ENCODE measurements around the gene FCGR3A. TPM values are rescaled to one million over a fixed set of nuclear protein-coding genes. Genes with fewer than 3 reads are reported as not detected.
"Not testable (repeated sequence)": the region's sequence is repeated elsewhere in the genome, so short reads cannot be mapped to it uniquely, and the experiment has no call there.

Gene FCGR3A
- total and polyA plus RNA-seq, 2 of the 4 experiments (the other 2 are of a cell fraction) = not detected

- H2BK5ac ChIP-seq (ENCODE audit: low read depth, low read length, poor library complexity, severe bottlenecking); H3K27me3 ChIP-seq (ENCODE audit: control insufficient read depth, insufficient read depth, low read length); H2AFZ ChIP-seq (replicated peaks; ENCODE audit: low read length, poor library complexity); H3K4me3 ChIP-seq (ENCODE audit: insufficient read depth, low read depth, low read length); H3K36me3 ChIP-seq (ENCODE audit: control insufficient read depth, insufficient read depth, low read length); H2BK120ac ChIP-seq (ENCODE audit: low read depth, low read length); H2AK9ac ChIP-seq (replicated peaks; ENCODE audit: low read depth, low read length, poor library complexity); H3K56ac ChIP-seq (ENCODE audit: extremely low read depth, insufficient read depth, low read length); BruUV-seq (replicated peaks); in situ Hi-C loops (cut with MboI; ENCODE audit: low sequenced_read_pairs); intact Hi-C loops (cut with micrococcal nuclease); H3K4me1 ChIP-seq (ENCODE audit: control insufficient read depth, insufficient read depth, low read length); H3K9ac ChIP-seq (ENCODE audit: low read depth, low read length); DNase-seq; H4K91ac ChIP-seq (ENCODE audit: insufficient read depth, low read depth, low read length); H4K5ac ChIP-seq (ENCODE audit: low read depth, low read length); ATAC-seq (ENCODE audit: low read depth); H2BK15ac ChIP-seq (ENCODE audit: low read depth, low read length); H4K8ac ChIP-seq (ENCODE audit: low read depth in 2 of 2, low read length in 2 of 2); H3K4ac ChIP-seq (ENCODE audit: low read depth, low read length); H2BK20ac ChIP-seq (ENCODE audit: low read depth, low read length); H3K23ac ChIP-seq (ENCODE audit: low read depth, low read length); H3K79me1 ChIP-seq (ENCODE audit: low read depth in 1 of 2, low read length in 2 of 2); H3K27ac ChIP-seq (ENCODE audit: insufficient read depth, low read length); H4K20me1 ChIP-seq (ENCODE audit: insufficient read depth, low read length); CTCF ChIA-PET; H3K18ac ChIP-seq (ENCODE audit: low read depth, low read length); H3K9me3 ChIP-seq (ENCODE audit: control insufficient read depth, insufficient read depth, low read length); POLR2A ChIA-PET (ENCODE audit: unreplicated experiment); H3K4me2 ChIP-seq (ENCODE audit: low read depth, low read length); H3K14ac ChIP-seq (replicated peaks; ENCODE audit: low read depth, low read length); dilution Hi-C loops (cut with HindIII; ENCODE audit: low sequenced_read_pairs, unreplicated experiment); H2AK5ac ChIP-seq (ENCODE audit: low read depth, low read length); H3K9me1 ChIP-seq (ENCODE audit: insufficient read depth, low read length): not testable (repeated sequence)
- WGBS, 2 experiments (ENCODE audit: extremely low coverage in 2 of 2, insufficient read length in 1 of 2) = 90% methylated on average over 2 of the region's 7 CpGs; no CpG with 5 or more reads in 1 of the 2 experiments
Measured at GRCh38 chr1:161538925-161539479, 10.6 kb downstream of the FCGR3A start.

DNA sequence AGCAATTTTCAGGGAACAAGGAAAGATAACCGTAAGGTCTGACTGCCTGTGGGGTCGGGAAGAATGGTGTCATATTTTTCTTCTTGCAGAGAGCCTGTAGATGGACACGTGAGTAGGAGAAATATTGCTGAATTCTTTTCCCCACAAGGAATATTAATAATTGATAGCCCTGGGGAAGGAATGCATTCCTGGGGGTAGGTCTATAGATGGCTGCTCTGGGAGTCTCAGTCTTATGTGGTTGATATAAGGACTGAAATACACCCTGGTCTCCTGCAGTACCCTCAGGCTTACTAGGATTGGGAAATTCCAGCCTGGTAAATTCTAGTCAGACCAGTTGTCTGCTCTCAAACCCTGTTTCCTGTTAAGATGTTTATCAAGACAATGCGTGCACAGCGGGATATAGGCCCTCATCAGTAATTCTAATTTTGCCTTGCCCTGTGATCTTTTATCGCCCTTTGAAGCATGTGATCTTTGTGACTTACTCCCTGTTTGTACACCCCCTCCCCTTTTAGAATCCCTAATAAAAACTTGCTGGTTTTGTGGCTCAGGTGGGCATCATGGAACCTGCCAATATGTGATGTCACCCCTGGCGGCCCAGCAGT lies 12.4 kb downstream of the FCGR3A start:
- H2BK120ac ChIP-seq (ENCODE audit: low read depth, low read length); H3K9ac ChIP-seq (ENCODE audit: low read depth, low read length); H2AK5ac ChIP-seq (ENCODE audit: low read depth, low read length); H4K5ac ChIP-seq (ENCODE audit: low read depth, low read length); in situ Hi-C loops (cut with MboI; ENCODE audit: low sequenced_read_pairs); H3K36me3 ChIP-seq (ENCODE audit: control insufficient read depth, insufficient read depth, low read length); intact Hi-C loops (cut with micrococcal nuclease); H4K20me1 ChIP-seq (ENCODE audit: insufficient read depth, low read length); dilution Hi-C loops (cut with HindIII; ENCODE audit: low sequenced_read_pairs, unreplicated experiment); H3K23ac ChIP-seq (ENCODE audit: low read depth, low read length); CTCF ChIA-PET; H2BK15ac ChIP-seq (ENCODE audit: low read depth, low read length); H3K56ac ChIP-seq (ENCODE audit: extremely low read depth, insufficient read depth, low read length); H3K79me1 ChIP-seq (ENCODE audit: low read depth in 1 of 2, low read length in 2 of 2); BruUV-seq (replicated peaks); H2AFZ ChIP-seq (replicated peaks; ENCODE audit: low read length, poor library complexity); H4K8ac ChIP-seq (ENCODE audit: low read depth in 2 of 2, low read length in 2 of 2); H3K27ac ChIP-seq (ENCODE audit: insufficient read depth, low read length); DNase-seq; H2BK20ac ChIP-seq (ENCODE audit: low read depth, low read length); H3K9me3 ChIP-seq (ENCODE audit: control insufficient read depth, insufficient read depth, low read length); H3K14ac ChIP-seq (replicated peaks; ENCODE audit: low read depth, low read length); ATAC-seq (ENCODE audit: low read depth); H4K91ac ChIP-seq (ENCODE audit: insufficient read depth, low read depth, low read length); H3K4ac ChIP-seq (ENCODE audit: low read depth, low read length); H2AK9ac ChIP-seq (replicated peaks; ENCODE audit: low read depth, low read length, poor library complexity); H3K4me2 ChIP-seq (ENCODE audit: low read depth, low read length); H3K18ac ChIP-seq (ENCODE audit: low read depth, low read length); POLR2A ChIA-PET (ENCODE audit: unreplicated experiment); H2BK5ac ChIP-seq (ENCODE audit: low read depth, low read length, poor library complexity, severe bottlenecking); H3K4me3 ChIP-seq (ENCODE audit: insufficient read depth, low read depth, low read length); H3K27me3 ChIP-seq (ENCODE audit: control insufficient read depth, insufficient read depth, low read length); H3K9me1 ChIP-seq (ENCODE audit: insufficient read depth, low read length); H3K4me1 ChIP-seq (ENCODE audit: control insufficient read depth, insufficient read depth, low read length): not testable (repeated sequence)
- no CpG with 5 or more reads among the region's 7 CpGs for WGBS, 2 experiments (ENCODE audit: extremely low coverage in 2 of 2, insufficient read length in 1 of 2)

Measured in IMR-90 (cell line).